ENCODE data around the gene AK2. TPM values are rescaled to one million over a fixed set of nuclear protein-coding genes. Genes with fewer than 3 reads are reported as not detected.
A peak's percentile ranks its signal among the peaks of the same experiment; 100 is the strongest.

The AK2 gene
- polyA plus RNA-seq, 2 of the 4 experiments (the other 2 are of a cell fraction) = 164 to 178 TPM

DNA sequence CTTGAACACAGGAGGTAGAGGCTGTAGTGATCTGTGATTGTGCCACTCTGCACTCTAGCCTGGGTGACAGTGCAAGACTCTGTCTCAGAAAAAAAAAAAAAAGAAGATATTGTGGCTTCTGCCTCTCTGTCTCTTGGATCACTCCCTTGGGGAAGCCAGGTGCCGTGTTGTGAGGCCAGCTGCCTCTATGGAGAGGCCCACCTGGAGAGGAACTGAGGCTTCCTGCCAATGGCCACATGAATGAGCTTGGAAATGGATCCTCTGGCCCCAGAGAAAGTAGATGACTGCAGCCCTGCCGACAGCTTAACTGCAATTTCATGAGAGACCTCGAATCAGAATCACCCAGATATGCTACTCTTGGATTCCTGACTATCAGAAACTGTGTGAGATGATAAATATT lies 19.7 kb upstream of the AK2 start:
- TF ChIP-seq, protein P1, sequence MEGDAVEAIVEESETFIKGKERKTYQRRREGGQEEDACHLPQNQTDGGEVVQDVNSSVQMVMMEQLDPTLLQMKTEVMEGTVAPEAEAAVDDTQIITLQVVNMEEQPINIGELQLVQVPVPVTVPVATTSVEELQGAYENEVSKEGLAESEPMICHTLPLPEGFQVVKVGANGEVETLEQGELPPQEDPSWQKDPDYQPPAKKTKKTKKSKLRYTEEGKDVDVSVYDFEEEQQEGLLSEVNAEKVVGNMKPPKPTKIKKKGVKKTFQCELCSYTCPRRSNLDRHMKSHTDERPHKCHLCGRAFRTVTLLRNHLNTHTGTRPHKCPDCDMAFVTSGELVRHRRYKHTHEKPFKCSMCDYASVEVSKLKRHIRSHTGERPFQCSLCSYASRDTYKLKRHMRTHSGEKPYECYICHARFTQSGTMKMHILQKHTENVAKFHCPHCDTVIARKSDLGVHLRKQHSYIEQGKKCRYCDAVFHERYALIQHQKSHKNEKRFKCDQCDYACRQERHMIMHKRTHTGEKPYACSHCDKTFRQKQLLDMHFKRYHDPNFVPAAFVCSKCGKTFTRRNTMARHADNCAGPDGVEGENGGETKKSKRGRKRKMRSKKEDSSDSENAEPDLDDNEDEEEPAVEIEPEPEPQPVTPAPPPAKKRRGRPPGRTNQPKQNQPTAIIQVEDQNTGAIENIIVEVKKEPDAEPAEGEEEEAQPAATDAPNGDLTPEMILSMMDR (IDR thresholded peaks at IDR 0.05) = no peak
- TF ChIP-seq, protein P2, sequence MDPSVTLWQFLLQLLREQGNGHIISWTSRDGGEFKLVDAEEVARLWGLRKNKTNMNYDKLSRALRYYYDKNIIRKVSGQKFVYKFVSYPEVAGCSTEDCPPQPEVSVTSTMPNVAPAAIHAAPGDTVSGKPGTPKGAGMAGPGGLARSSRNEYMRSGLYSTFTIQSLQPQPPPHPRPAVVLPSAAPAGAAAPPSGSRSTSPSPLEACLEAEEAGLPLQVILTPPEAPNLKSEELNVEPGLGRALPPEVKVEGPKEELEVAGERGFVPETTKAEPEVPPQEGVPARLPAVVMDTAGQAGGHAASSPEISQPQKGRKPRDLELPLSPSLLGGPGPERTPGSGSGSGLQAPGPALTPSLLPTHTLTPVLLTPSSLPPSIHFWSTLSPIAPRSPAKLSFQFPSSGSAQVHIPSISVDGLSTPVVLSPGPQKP (IDR thresholded peaks at IDR 0.05; ENCODE audit: low read depth, low read length) = no peak
- TF ChIP-seq NFE2L2 (conservative IDR thresholded peaks at IDR 0.05; ENCODE audit: low read length) (no peak), RFX5 (IDR thresholded peaks at IDR 0.05) (no peak), ZC3H11A (IDR thresholded peaks at IDR 0.05) (no peak), TFCP2L1 (CRISPR knock-in tag; IDR thresholded peaks at IDR 0.05) (no peak), JUN (IDR thresholded peaks at IDR 0.05) (no peak), FOSL2 (IDR thresholded peaks at IDR 0.05) (no peak), FOSL2 (CRISPR knock-in tag; IDR thresholded peaks at IDR 0.05) (no peak), NPAS2 (CRISPR knock-in tag; IDR thresholded peaks at IDR 0.05; ENCODE audit: borderline replicate concordance) (no peak), KDM5A (IDR thresholded peaks at IDR 0.05) (no peak), FOXS1 (CRISPR knock-in tag; IDR thresholded peaks at IDR 0.05) (no peak)
- TF ChIP-seq, protein P3, sequence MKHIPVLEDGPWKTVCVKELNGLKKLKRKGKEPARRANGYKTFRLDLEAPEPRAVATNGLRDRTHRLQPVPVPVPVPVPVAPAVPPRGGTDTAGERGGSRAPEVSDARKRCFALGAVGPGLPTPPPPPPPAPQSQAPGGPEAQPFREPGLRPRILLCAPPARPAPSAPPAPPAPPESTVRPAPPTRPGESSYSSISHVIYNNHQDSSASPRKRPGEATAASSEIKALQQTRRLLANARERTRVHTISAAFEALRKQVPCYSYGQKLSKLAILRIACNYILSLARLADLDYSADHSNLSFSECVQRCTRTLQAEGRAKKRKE (CRISPR knock-in tag; IDR thresholded peaks at IDR 0.05; ENCODE audit: low read depth) = no peak
- TF ChIP-seq, protein P4, sequence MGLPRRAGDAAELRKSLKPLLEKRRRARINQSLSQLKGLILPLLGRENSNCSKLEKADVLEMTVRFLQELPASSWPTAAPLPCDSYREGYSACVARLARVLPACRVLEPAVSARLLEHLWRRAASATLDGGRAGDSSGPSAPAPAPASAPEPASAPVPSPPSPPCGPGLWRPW (IDR thresholded peaks at IDR 0.05) = no peak
- TF ChIP-seq, protein P5, sequence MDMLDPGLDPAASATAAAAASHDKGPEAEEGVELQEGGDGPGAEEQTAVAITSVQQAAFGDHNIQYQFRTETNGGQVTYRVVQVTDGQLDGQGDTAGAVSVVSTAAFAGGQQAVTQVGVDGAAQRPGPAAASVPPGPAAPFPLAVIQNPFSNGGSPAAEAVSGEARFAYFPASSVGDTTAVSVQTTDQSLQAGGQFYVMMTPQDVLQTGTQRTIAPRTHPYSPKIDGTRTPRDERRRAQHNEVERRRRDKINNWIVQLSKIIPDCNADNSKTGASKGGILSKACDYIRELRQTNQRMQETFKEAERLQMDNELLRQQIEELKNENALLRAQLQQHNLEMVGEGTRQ (IDR thresholded peaks at IDR 0.05) = no peak
- TF ChIP-seq, protein P6, sequence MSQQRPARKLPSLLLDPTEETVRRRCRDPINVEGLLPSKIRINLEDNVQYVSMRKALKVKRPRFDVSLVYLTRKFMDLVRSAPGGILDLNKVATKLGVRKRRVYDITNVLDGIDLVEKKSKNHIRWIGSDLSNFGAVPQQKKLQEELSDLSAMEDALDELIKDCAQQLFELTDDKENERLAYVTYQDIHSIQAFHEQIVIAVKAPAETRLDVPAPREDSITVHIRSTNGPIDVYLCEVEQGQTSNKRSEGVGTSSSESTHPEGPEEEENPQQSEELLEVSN (IDR thresholded peaks at IDR 0.05; ENCODE audit: borderline replicate concordance, low read depth) = no peak
- FAIRE-seq = no peak
- ATAC-seq = no peak
- Histone ChIP-seq H3K4me2 (no peak overlapping the region), H3K27ac (no peak overlapping the region), H3K4me1 (peaks cover 9% of the 10 kb centered on the region), H3K4me3 (no peak overlapping the region), H3K9me3 (no peaks in the 10 kb centered on the region; the same call in 2 of the 3 replicates)
- 97% methylated on average over 3 of the region's 3 CpGs for WGBS (ENCODE audit: missing lambda C conversion rate)
- no peak for DNase-seq (ENCODE audit: low read depth in 1 of 2, low spot score in 1 of 2)
- ChIA-PET POLR2A (interaction anchor here (1.4 kb wide), 2 partner anchors 24 to 91 kb away, joined by 6 to 7 read pairs; partner anchors contain the start of gene AZIN2), CTCF (interaction anchor here (0.6 to 7.0 kb wide), 17 partner anchors 9 to 404 kb away, joined by 3 to 97 read pairs (median 5); no protein-coding TSS in a partner anchor)

DNA sequence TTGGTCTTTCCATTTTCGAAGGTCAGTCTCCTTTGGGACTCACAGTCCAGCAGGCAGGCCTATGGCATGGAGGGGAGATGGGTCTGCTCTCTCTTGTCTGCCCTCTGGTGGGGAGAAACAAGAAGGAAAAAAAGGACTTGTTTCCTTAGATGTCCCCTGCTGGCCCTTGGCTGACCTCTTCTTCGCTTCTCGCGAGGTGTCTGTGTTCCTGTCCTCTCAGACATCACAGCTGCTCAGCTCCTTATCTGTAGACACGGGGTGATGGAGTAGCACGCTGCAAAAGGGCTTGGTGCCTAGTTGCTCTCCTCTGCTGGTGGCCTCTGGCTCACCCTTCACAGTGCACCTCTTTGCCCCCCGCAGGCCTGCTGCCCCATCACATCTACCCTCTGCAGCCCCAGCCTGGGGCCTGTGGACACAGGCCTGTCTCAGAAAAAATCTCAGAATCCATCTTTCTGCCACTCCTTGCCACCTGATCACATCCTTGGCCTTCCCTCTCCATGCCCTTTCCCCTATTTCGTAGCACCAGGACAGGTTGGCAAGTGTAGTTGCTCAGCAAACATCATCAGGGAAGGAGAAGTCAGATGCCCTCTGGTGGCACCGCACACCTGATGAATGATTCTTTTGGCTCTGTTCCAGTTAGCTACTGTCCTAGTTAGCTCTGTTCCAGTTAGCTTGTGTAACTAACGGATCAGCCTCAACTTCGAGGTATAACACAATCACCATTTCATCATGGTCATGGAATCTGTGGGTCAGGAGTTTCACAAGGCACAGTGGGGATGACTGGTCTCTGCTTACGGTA lies 18.7 kb upstream of the AK2 start:
- Histone ChIP-seq H3K9me3 (no peaks in the 10 kb centered on the region), H3K4me1 (peaks cover 13% of the 10 kb centered on the region), H3K4me3 (no peak overlapping the region), H3K27ac (peak overlapping the region; percentile 71 to 78), H3K4me2 (peak overlapping the region; percentile 60)
- CTCF ChIA-PET = interaction anchor here (0.7 to 7.0 kb wide), 47 partner anchors 8 to 463 kb away, joined by 3 to 97 read pairs (median 5); partner anchors contain the start of gene AZIN2
- 40% methylated on average over 10 of the region's 12 CpGs for WGBS (ENCODE audit: missing lambda C conversion rate)
- FAIRE-seq (no peak), ATAC-seq (peak; percentile 92 to 97), DNase-seq (ENCODE audit: low read depth in 1 of 2, low spot score in 1 of 2) (peak; percentile 64 to 92)
- TF ChIP-seq, protein P7, sequence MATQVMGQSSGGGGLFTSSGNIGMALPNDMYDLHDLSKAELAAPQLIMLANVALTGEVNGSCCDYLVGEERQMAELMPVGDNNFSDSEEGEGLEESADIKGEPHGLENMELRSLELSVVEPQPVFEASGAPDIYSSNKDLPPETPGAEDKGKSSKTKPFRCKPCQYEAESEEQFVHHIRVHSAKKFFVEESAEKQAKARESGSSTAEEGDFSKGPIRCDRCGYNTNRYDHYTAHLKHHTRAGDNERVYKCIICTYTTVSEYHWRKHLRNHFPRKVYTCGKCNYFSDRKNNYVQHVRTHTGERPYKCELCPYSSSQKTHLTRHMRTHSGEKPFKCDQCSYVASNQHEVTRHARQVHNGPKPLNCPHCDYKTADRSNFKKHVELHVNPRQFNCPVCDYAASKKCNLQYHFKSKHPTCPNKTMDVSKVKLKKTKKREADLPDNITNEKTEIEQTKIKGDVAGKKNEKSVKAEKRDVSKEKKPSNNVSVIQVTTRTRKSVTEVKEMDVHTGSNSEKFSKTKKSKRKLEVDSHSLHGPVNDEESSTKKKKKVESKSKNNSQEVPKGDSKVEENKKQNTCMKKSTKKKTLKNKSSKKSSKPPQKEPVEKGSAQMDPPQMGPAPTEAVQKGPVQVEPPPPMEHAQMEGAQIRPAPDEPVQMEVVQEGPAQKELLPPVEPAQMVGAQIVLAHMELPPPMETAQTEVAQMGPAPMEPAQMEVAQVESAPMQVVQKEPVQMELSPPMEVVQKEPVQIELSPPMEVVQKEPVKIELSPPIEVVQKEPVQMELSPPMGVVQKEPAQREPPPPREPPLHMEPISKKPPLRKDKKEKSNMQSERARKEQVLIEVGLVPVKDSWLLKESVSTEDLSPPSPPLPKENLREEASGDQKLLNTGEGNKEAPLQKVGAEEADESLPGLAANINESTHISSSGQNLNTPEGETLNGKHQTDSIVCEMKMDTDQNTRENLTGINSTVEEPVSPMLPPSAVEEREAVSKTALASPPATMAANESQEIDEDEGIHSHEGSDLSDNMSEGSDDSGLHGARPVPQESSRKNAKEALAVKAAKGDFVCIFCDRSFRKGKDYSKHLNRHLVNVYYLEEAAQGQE (IDR thresholded peaks at IDR 0.05) = peak; percentile 70
- TF ChIP-seq, protein P1 (IDR thresholded peaks at IDR 0.05) = peak; percentile 55
- 0 out of 2 replicates have a peak, but pooled peaks have one; percentile 57 for TF ChIP-seq RARB (CRISPR knock-in tag; IDR thresholded peaks at IDR 0.05)
- TF ChIP-seq CHD2 (IDR thresholded peaks at IDR 0.05; ENCODE audit: low read length, partially characterized antibody) = peak; percentile 84
- TF ChIP-seq RAD21 (conservative IDR thresholded peaks at IDR 0.05 in 1 of 2, IDR thresholded peaks at IDR 0.05 in 1 of 2) = peak; percentile 57 to 65
- TF ChIP-seq JUN (IDR thresholded peaks at IDR 0.05) = no peak
- TF ChIP-seq TP53 (CRISPR knock-in tag; IDR thresholded peaks at IDR 0.05) = no peak
- peak; percentile 78 for TF ChIP-seq SMC3 (IDR thresholded peaks at IDR 0.05)
- POLR2A ChIA-PET = interaction anchor here (1.0 kb wide), 1 partner anchor 25 kb away, joined by 3 read pairs; the partner anchor contains the start of gene AZIN2

All from A549 (cell line).